ENCODE data around the gene ZDHHC11B. TPM values are rescaled to one million over a fixed set of nuclear protein-coding genes. Genes with fewer than 3 reads are reported as not detected.
"Not testable (repeated sequence)": the region's sequence is repeated elsewhere in the genome, so short reads cannot be mapped to it uniquely, and the experiment has no call there.

Gene ZDHHC11B
- total RNA-seq, 1 experiment from 2014 or later = 0.40 TPM

DNA sequence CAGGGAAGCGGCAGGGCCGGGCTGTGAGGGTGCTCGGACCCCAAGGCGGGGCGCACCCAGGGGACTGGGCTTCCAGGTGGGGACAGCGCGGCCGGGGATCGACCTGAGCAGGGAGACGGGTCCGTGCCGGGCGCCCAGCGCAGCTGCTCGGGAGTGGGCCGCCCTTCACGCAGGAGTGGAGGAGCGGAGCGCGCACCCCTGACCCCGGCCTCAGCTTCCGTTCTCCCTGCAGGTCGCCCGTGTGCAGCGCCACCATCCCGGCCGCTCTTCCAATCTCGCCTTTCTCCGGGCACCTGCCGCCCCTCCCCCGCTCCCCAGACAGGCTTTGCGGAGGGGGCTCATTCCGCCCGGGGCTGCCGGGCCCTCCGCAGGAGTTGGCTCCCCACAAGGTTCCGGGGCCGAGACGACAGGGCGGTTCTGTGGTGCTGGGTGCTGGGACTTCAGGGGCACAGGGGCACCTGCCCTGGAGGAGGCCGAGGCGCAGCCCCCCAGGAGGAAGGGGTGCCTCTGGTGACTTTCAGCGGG, 714 bp upstream of the ZDHHC11B start:
- DNase-seq (ENCODE audit: low read depth) = not testable (repeated sequence)

DNA sequence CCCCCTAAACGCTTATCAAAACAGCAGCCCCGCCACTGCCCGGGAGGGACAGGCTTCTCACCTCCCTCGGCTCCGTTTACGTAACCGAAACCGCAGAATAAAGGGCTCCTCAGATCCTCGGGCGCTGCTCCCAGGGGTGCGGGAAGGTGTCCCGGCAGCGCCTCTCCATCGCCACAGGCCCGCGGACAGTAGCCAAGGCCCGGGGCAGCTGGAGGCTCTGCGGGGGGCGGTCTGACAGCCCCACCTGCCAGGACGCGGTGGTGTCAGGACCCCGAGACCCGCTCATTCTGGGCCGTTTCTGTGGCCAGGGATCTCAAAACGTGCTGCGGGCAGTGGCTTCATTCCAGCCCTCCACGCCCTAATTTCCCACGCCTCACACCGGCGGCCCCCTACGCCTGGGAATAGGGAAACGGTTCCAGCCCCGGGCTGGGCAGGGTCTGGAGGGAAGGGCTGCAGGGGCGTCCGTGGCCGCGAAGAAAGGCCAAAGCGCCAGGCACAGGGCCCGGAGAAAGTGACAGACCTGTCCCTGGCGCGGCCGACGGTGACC, 575 bp downstream of the ZDHHC11B start:
- DNase-seq (ENCODE audit: low read depth) = peak; percentile 23

DNA sequence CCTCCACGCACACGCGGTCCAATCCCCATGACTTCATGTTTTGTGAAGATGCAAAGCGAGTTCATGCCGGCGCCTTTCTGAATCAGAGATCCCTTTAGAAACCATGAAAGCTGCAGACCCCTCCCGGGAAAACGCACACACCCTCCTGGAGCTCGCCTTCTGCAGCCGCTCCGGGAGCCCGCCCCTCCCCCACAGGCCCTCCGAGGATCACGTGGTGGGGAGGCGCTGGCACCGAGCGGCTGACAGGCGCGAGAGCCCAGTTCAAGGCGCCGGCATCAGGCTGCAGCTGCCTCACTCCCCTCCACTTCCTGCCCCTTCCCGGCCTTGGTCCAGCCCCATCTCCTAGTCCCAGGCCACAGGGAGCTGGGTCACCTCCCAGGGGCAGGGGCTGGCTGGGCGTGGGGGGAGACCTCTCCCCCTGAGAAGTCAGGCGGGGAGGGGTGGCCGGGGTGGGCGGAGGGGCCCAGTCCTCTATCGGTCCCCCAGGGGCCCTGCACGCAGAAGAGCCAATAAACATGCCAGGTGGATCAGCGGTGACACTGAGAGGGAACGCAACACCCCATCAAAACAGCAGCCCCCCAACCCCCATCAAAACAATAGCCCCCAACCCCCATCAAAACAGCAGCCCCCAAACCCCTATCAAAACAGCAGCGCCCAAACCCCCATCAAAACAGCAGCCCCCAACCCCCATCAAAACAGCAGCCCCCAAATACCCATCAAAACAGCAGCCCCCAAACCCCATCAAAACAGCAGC, 1.3 kb downstream of the ZDHHC11B start:
- not testable (repeated sequence) for DNase-seq (ENCODE audit: low read depth)

DNA sequence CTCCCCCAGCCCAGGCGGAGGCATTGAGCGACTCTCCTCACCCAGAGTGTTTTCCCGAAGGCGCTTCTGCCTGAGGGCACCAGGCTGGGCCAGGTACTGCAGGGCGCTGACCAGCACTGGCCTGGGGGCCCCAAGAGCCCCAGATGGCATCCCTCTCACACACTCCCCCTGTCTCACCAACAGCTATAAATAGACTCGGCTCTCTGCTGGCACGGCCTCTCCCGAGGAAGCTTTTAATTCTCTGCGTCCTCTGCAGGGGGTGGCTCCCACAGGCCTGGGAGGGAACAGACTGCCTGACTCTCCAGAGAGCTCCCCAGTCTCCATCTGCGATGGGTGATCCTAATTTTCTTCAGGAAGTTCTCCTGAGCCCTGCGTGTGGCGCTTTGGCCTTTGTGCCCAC, 2.2 kb downstream of the ZDHHC11B start:
- DNase-seq (ENCODE audit: low read depth) = not testable (repeated sequence)

DNA sequence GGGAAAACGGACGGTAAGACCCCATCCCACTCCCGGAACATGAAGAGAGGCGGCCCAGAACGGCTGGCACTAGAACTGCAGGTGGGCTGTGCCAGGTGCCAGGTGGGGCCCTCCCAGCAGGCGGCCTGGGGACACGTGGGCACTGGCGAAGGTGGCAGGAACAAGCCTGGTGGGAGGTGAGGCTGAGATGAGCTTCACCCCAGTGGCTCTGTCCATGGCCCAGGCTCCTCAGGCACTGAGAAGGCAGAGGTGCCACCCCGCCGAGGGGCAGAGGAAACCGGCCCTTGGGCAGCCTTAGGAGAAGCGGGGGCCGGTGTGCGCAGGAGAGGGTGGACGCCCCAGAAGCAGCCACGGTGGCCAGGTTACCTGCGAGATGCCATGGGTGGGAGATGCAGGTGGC, 4.0 kb downstream of the ZDHHC11B start:
- DNase-seq (ENCODE audit: low read depth) = not testable (repeated sequence)

DNA sequence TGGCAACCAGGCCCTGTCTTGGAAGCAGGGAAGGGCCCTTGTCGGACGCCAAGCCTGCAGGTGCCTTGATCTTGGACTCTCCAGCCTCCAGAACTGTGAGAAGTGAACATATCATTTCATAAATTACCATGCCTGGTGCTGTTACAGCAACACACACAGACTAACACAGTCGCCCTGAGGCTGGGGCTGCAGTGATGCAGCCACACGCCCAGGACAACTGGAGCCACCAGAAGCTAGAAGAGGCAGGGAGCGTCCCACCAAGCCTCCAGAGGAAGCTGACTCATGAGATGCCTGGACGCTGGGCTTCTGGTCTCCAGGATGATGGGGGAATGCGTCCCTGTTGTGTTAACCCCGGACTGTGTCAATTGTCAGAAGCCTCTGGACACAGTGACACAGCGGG, 5.6 kb downstream of the ZDHHC11B start:
- not testable (repeated sequence) for DNase-seq (ENCODE audit: low read depth)

DNA sequence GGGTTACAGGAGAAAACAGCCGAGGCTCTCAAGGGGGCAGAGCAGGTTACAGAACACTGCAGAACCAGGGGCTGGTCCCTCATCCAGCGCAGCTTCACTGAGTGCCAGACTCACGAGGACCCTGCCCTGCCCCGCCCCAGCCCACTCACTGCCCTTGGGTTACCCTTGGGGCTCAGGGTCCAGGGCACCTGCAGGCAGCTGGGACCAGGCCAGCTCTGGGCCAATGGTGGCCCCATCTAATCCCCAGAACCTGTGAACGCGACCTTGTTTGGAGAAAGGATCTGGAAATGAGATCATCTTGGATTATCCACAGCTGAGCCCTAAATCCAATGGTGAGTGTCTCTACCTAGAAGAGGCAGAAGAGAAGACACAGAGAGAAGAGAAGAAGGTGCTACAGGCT, 6.1 kb downstream of the ZDHHC11B start:
- DNase-seq (ENCODE audit: low read depth) = not testable (repeated sequence)

DNA sequence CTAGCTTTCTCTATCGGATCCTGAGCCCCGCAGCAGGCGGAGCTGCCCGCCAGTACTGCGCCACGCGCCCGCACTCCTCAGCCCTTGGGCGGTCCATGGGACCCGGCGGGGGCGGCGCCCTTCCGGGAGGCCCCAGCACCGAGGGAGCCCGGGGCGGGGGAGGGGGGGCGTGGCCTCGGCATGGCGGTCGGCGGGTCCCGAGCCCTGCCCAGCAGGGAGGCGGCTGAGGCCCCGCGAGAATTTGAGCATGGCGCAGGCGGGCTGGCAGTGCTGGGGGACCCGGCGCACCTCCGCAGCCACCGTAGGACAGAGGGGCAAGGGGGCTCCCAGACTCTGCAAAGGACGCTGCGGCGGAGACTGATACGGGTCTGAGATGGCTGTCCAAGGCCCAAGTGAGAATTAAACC, 6.8 kb downstream of the ZDHHC11B start:
- DNase-seq (ENCODE audit: low read depth) = no peak

DNA sequence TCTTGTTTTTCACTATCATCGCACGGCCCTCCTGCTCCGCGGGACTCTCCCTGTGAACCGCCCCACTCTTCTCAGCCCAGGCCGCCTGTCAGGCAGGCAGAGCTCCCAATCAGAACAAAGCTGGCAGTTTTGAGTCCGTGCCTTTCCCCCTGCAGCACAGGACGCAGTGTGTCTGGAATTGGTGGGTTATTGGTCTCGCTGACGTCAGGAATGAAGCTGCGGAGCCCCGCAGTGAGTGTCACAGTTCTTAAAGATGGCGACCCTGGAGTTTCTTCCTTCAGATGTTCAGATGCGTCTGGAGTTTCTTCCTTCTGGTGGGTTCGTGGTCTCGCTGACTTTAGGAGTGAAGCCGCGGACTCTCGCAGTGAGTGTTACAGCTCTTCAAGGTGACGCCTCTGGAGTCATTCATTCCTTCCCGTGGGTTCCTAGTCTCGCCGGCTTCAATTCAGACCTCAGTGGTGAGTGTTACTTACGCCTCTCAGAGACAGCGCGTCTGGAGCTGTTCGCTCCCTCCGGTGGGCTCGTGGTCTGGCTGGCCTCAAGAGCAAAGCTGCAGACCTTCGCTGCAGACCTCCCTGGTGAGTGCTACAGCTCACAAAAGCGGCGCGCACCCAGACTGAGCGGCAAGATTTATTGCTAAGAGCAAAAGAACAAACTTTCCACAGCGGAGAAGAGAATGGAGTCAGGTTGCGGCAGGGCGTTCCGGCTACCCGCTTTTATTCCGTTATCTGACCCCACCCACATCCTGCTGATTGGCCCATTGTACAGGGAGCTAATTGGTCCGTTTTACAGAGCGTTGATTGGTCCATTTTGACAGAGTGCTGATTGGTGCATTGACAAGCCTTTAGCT, 7.4 kb downstream of the ZDHHC11B start:
- DNase-seq (ENCODE audit: low read depth) = no peak

DNA sequence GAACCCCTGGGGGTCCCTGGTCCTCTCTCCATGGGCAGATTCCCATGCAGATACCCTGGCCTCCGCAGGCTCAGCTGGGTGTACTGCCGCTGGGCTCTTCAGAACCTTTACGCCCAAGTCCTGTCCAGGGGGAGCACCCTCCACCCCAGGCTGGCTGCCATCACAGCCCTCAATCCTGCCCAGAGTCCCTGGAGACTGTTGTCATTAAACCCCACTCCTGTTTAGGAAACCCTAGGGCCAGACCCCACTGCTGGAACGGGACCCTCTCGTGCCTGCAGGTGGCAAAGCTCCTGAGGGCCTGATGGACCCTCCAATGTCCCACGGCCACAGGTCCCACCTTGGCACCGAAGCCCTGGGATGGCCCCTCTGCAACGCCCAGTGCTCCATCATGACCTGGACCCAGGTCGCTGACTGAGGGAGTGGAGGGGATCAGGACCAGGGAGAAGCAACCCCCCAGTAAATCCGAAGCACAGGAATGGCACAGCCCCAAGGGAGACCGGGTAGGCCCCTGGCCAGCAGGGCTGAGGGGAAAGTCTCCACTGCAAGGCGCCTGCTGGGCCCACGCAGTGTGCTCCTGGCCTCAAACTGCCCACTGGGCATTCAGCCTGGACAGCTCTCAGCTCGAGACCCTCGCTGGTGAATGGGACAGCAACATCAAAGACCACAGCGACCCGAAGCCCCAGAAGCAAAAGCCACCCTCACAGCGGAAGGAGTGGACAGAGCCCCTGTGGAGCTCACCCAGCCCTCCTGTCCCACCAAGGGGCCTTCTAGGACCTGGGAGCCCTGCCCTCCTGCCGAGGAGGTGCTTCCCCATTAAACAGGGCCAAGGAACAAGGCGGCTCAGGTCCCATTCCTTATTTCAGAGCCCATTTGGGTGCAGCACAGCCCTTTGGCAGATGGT, 8.3 kb downstream of the ZDHHC11B start:
- DNase-seq (ENCODE audit: low read depth) = no peak

DNA sequence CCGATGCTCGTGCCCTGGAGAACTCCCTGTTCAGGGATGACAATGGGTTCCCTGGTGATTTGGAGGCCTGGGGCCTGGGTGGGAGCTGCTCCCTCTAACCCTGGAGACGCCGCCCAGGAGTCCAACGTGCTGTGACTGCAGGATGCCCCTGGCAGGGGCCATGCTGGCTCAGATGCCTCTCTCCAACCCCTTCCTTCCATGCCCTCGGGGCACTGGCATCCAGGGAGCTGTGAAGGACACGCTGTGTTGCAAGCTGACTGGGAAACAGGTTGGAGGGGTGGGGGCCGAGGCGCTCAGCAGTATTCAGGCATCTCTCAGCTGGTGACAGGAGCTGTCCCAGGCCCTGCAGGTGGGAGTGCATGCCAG, 9.0 kb downstream of the ZDHHC11B start:
- DNase-seq (ENCODE audit: low read depth) = not testable (repeated sequence)

DNA sequence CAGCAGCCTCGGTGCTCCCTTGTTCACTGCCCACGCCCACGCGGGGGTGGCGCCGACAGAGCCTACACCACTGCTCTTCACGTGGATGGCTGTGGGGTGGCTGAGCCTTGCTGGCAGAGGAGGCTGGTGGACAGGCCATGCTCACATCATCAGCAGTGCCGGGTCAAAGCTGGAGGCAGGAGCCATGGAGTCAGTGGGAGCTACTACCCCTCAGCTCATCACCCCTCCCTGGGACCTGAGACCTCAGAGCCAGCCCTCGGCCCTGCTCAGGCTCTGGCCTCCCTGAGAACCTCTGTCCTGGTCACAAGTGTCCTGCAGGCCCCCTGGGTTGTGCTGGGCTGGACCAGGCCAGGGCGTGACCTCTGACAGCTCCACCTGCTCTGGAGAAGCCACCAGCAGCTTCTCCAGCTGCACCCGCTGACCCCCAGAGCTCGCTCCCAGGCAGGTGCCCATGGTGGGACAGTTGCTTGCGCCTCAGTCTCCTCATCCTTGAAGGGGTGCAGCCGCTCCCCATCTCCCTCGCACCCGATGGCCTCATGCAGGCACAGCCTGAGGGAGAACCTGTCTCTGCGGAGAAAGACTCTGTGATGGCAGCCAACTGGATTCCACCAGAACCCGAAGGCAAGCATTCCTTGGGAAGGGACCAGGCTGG, 9.5 kb downstream of the ZDHHC11B start:
- not testable (repeated sequence) for DNase-seq (ENCODE audit: low read depth)

DNA sequence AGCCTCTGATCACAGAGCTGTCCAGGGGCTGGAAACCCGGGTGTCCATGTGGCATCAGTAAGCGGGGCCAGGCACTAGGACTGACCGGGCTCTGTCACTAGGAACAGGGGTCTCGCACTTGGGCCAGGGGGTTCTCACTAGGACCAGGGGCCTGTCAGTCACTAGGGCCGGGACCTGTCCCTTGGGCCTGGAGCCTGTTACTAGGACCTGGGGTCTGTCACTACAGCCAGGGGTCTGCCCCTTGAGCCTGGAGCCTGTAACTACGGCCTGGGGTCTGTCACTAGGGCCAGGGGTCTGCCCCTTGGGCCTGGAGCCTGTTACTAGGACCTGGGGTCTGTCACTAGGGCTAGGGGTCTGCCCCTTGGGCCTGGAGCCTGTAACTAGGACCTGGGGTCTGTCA, 10.2 kb downstream of the ZDHHC11B start:
- DNase-seq (ENCODE audit: low read depth) = not testable (repeated sequence)

DNA sequence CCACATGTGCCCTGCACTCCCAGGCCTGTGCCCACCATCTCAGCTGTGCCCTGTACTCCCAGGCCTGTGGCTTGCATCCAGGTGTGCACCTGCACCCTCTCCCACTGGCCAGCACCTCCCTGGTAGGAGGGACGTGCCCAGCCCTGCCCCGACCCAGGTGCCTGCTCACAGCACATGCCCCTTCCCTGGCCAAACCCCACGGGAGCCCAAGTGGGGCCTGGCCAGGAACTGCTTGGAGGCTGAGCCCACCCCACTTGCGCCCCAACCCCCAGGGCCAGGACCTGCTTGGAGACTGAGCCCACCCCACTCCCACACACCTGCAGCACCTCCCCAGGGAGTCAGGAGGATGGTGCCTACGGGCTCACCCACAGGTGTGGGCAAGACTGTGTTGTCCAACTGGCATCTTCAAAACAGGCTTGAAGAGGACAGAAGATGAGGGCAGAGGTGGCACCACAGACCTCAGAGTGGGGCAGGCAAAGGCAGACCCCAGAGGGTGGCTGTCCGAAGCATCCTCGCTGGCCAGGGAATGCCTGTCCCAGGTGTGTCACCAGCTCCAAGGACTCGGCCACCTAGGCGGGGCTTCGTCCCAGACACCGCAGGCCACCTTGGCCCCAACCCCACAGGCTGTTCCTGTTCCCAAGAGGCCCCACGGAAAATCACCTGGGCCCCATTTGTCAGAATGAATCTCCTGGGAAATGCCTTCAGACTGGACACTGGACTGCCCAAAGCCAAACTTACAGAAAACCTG, 10.8 kb downstream of the ZDHHC11B start:
- no peak for DNase-seq (ENCODE audit: low read depth)

DNA sequence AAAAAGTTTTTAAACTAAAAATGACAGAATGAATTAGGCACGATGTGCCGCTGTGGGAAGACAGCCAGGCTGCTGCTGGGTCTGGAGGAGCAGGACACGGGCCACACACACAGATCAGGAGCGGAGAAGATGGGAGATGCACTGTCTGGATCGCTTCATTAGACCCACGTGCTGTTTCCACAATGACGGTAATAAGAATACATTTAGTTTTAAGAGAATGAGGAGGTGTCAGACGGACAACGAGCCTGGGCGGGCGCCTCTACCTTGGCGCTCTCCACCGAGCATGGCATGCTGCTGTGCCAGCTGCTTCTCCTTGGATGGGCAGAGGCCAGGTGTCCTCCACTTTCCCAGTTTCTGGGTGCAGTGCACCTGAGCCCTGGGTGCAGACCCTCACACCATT, 11.6 kb downstream of the ZDHHC11B start:
- DNase-seq (ENCODE audit: low read depth) = not testable (repeated sequence)

DNA sequence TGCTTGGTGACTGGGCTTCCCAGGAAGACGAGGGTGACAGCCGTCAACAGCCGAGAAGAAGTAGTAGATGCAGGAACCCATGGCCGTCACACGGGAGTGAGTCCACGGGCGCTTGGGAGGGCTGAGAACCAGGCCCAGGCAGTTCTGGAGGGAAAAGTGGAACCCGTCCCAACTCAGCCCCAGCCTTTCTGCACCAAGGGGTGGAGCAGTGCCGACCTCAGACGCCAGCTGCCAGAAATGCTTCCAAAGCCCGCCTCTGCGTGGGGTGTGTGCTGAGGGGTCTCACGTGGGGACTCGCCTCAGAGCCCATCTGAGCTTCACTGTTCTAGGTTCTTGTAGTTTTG, 12.0 kb downstream of the ZDHHC11B start:
- DNase-seq (ENCODE audit: low read depth) = not testable (repeated sequence)

DNA sequence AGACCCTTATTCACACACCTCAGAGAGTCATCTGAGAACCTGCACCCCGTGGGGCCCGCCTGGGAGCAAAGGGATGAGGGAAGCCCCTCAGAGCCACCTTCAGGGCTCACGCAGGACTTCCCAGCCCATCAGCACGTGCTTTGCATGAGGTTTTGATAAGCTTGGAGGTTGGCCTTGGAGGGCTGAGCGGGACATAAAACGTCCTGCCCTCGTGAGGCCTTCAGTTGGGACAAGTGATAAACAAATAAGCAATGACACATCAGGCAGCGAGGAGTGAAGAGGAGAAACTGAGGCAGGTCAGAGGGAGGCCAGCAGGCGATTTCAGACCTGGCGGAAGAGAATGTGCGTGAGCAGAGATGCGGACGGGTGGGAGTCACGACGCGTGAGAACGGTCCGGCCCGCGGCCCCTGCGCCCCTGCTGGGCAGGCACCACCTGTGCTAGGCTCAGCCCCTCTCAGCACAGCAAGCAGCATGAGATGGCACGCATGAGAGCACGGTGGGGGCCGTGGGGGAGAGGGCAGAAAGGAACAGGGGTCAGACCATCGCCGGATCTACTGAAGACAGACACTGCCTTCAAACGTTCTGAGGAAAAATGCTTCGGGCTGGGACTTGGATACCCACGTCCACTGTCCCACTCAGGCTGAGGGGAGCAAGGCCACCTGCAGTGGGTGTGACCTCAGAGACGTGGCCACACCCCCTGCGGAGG, 12.5 kb downstream of the ZDHHC11B start:
- not testable (repeated sequence) for DNase-seq (ENCODE audit: low read depth)

DNA sequence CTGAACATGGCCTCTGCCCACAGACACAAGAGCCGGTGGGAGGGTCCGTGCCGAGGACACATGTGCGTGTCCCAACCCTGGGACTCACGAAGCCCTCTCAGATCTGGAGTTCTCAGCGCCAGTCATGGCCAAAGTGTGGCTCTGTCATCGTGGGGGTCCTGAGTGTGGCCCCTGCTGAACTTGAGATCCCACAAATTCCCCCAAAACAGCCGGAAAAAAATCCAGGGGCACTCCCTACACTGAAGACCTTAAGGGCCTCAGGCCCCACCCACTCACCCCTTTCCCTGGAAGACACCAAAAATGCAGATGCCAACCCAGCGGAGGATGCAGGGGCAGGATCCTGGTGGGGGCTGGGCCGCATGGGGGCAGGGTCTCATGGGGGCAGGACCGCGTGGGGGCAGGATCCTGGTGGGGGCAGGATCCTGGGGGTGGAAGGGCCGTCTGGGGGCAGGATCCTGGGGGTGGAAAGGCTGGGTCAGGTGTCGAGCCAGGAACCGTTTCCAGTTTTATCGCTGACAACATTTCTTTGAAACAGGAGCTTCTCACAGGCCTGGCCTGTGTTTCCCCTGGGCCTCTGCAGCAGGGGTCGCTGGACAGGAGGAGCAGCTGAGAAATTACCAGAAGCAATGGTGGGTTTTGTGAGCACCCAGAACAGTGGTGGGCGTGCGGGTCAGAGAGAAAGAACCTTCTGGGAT, 13.3 kb downstream of the ZDHHC11B start:
- not testable (repeated sequence) for DNase-seq (ENCODE audit: low read depth)
